IMR-90 (cell line): Measurements from ENCODE around the gene SDHB. TPM values are rescaled to one million over a fixed set of nuclear protein-coding genes. Genes with fewer than 3 reads are reported as not detected.

ENCODE experiments used
- ATAC-seq: fragments of 200-7000 bp; cut with Tn5 transposase; 2 replicates; pipeline ENCODE4 v1.9.1; 2020; ENCODE audit warnings: low read depth, mild to moderate bottlenecking, moderate library complexity
- BruUV-seq: library from RNA; stranded (reverse); fragments of 400-500 nt; replicated peaks from 2 replicates; lab custom pipeline; 2021; lab: Mats Ljungman, UMichigan
- CTCF ChIA-PET: fragments of 300-600 bp; formaldehyde crosslinking; extraction: SDS; loops from one replicate; lab custom pipeline; 2021; ENCODE audit warnings: antibody characterized with exemption; lab: Yijun Ruan, JAX
- POLR2A ChIA-PET: fragments of 300-600 bp; sonication (Branson Sonifier 250); formaldehyde crosslinking; loops from one replicate; lab custom pipeline; 2022; ENCODE audit warnings: antibody characterized with exemption; ENCODE audit not compliant: unreplicated experiment; lab: Charles Lee
- DNase-seq: peaks from one replicate; pipeline ENCODE4 v3.0.0; 2013
- H2AFZ ChIP-seq: replicated peaks from 2 replicates; pipeline ENCODE3; 2013; ENCODE audit warnings: low read length, mild to moderate bottlenecking; ENCODE audit not compliant: poor library complexity
- H2AK5ac ChIP-seq: 2 replicates; pipeline ENCODE4 v1.6.1; 2013; ENCODE audit warnings: low read depth, low read length, inconsistent platforms
- H2AK9ac ChIP-seq: replicated peaks from 2 replicates; pipeline ENCODE3; 2013; ENCODE audit warnings: mild to moderate bottlenecking, low read depth, low read length, moderate library complexity; ENCODE audit not compliant: poor library complexity
- H2BK120ac ChIP-seq: 2 replicates; pipeline ENCODE4 v1.6.1; 2013; ENCODE audit warnings: low read depth, low read length, inconsistent platforms
- H2BK15ac ChIP-seq: 3 replicates; pipeline ENCODE4 v1.6.1; 2013; ENCODE audit warnings: low read depth, low read length, inconsistent platforms
- H2BK20ac ChIP-seq: 2 replicates; pipeline ENCODE4 v1.6.1; 2013; ENCODE audit warnings: low read depth, mild to moderate bottlenecking, inconsistent platforms, low read length, moderate library complexity
- H2BK5ac ChIP-seq: 2 replicates; pipeline ENCODE4 v1.6.1; 2013; ENCODE audit warnings: mild to moderate bottlenecking, low read depth, low read length, inconsistent platforms; ENCODE audit not compliant: poor library complexity, severe bottlenecking
- H3K14ac ChIP-seq: replicated peaks from 2 replicates; pipeline ENCODE4 v1.6.1; 2013; ENCODE audit warnings: low read depth, low read length, inconsistent platforms
- H3K18ac ChIP-seq: 2 replicates; pipeline ENCODE4 v1.6.1; 2013; ENCODE audit warnings: low read depth, low read length, control low read depth
- H3K23ac ChIP-seq: 2 replicates; pipeline ENCODE4 v1.6.1; 2013; ENCODE audit warnings: low read depth, low read length, inconsistent platforms
- H3K27ac ChIP-seq: 2 replicates; pipeline ENCODE4 v1.5.1; 2013; ENCODE audit warnings: mild to moderate bottlenecking, control low read depth, low read length; ENCODE audit not compliant: insufficient read depth
- H3K27me3 ChIP-seq: 2 replicates; pipeline ENCODE4 v1.6.1; 2013; ENCODE audit warnings: low read length; ENCODE audit not compliant: control insufficient read depth, insufficient read depth
- H3K36me3 ChIP-seq: 2 replicates; pipeline ENCODE4 v1.6.1; 2013; ENCODE audit warnings: low read length, mixed read lengths; ENCODE audit not compliant: control insufficient read depth, insufficient read depth
- H3K4ac ChIP-seq: 2 replicates; pipeline ENCODE4 v1.6.1; 2013; ENCODE audit warnings: low read depth, low read length, inconsistent platforms
- H3K4me1 ChIP-seq: 2 replicates; pipeline ENCODE4 v1.6.1; 2013; ENCODE audit warnings: low read length, mixed read lengths; ENCODE audit not compliant: control insufficient read depth, insufficient read depth
- H3K4me2 ChIP-seq: 2 replicates; pipeline ENCODE4 v1.6.1; 2013; ENCODE audit warnings: low read depth, mild to moderate bottlenecking, control low read depth, low read length, moderate library complexity
- H3K4me3 ChIP-seq: 2 replicates; pipeline ENCODE4 v1.5.1; 2013; ENCODE audit warnings: low read depth, mild to moderate bottlenecking, control low read depth, low read length, moderate library complexity; ENCODE audit not compliant: insufficient read depth
- H3K56ac ChIP-seq: 2 replicates; pipeline ENCODE4 v1.6.1; 2013; ENCODE audit warnings: low read length, inconsistent platforms; ENCODE audit not compliant: insufficient read depth; ENCODE audit errors: extremely low read depth
- H3K79me1 ChIP-seq, 2 experiments: 2 replicates each; pipeline ENCODE4 v1.6.1; 2013; ENCODE audit warnings: low read length in 2 of 2, inconsistent platforms in 1 of 2, low read depth in 1 of 2
- H3K9ac ChIP-seq: 2 replicates; pipeline ENCODE4 v1.6.1; 2013; ENCODE audit warnings: low read depth, low read length, control low read depth
- H3K9me1 ChIP-seq: 2 replicates; pipeline ENCODE4 v1.6.1; 2013; ENCODE audit warnings: low read length, inconsistent platforms; ENCODE audit not compliant: insufficient read depth
- H3K9me3 ChIP-seq: 2 replicates; pipeline ENCODE4 v1.6.1; 2013; ENCODE audit warnings: low read length; ENCODE audit not compliant: control insufficient read depth, insufficient read depth
- H4K20me1 ChIP-seq: 2 replicates; pipeline ENCODE4 v1.6.1; 2013; ENCODE audit warnings: low read length, inconsistent platforms; ENCODE audit not compliant: insufficient read depth
- H4K5ac ChIP-seq: 2 replicates; pipeline ENCODE4 v1.6.1; 2013; ENCODE audit warnings: mild to moderate bottlenecking, low read depth, low read length, control low read depth
- H4K8ac ChIP-seq, 2 experiments: 2 replicates each; pipeline ENCODE4 v1.6.1; 2013; ENCODE audit warnings: low read depth in 2 of 2, low read length in 2 of 2, control low read depth in 1 of 2, inconsistent platforms in 1 of 2
- H4K91ac ChIP-seq: 2 replicates; pipeline ENCODE4 v1.6.1; 2013; ENCODE audit warnings: low read depth, low read length, inconsistent platforms; ENCODE audit not compliant: insufficient read depth
- BHLHE40 ChIP-seq: fragments of 150-350 bp; IDR thresholded peaks from 2 replicates; pipeline ENCODE4 v1.6.1; 2016; ENCODE audit warnings: mild to moderate bottlenecking, low read depth, low read length
- CEBPB ChIP-seq: IDR thresholded peaks from 2 replicates; pipeline ENCODE4 v1.6.1; 2012; ENCODE audit warnings: low read depth, low read length, improper control_type of control experiment
- CHD1 ChIP-seq: IDR thresholded peaks from 2 replicates; pipeline ENCODE4 v1.6.1; 2012; ENCODE audit warnings: low read depth, low read length, improper control_type of control experiment
- FOS ChIP-seq: fragments of 150-350 bp; IDR thresholded peaks from 2 replicates; pipeline ENCODE4 v1.6.1; 2016; ENCODE audit warnings: low read depth, low read length
- MXI1 ChIP-seq: IDR thresholded peaks from 2 replicates; pipeline ENCODE4 v1.6.1; 2012; ENCODE audit warnings: low read depth, mild to moderate bottlenecking, low read length, moderate library complexity, borderline replicate concordance
- NFE2L2 ChIP-seq: fragments of 150-350 bp; IDR thresholded peaks from 2 replicates; pipeline ENCODE4 v1.6.1; 2016; ENCODE audit warnings: low read depth, mild to moderate bottlenecking, low read length
- POLR2A ChIP-seq: IDR thresholded peaks from 2 replicates; pipeline ENCODE4 v1.6.1; 2012; ENCODE audit warnings: mild to moderate bottlenecking, low read depth, low read length
- RAD21 ChIP-seq: IDR thresholded peaks from 2 replicates; pipeline ENCODE4 v1.6.1; 2012; ENCODE audit warnings: low read length, improper control_type of control experiment
- RCOR1 ChIP-seq: IDR thresholded peaks from 2 replicates; pipeline ENCODE4 v1.6.1; 2012; ENCODE audit warnings: mild to moderate bottlenecking, low read length, improper control_type of control experiment; ENCODE audit not compliant: insufficient replicate concordance
- RFX5 ChIP-seq: IDR thresholded peaks from 2 replicates; pipeline ENCODE4 v1.8.0; 2012; ENCODE audit warnings: low read depth, mild to moderate bottlenecking, low read length, moderate library complexity
- SMC3 ChIP-seq: fragments of 150-350 bp; IDR thresholded peaks from 2 replicates; pipeline ENCODE4 v1.6.1; 2016; ENCODE audit warnings: low read depth, mild to moderate bottlenecking, antibody characterized with exemption, low read length, moderate library complexity
- WGBS, 2 experiments: methylation state at CpG; one replicate each; pipeline versions ENCODE4 v1.1.5 to v1.1.7; 2013; ENCODE audit warnings: missing lambda C conversion rate in 2 of 2; ENCODE audit not compliant: insufficient read length in 1 of 2; ENCODE audit errors: extremely low coverage in 2 of 2; 5-methylcytosine and 5-hydroxymethylcytosine counted together
- dilution Hi-C: fragments of 300-500 bp; cut with HindIII; formaldehyde crosslinking; loops from one replicate; pipeline ENCODE4 v1.14.3; 2018; ENCODE audit warnings: low sequenced_read_pairs; ENCODE audit not compliant: unreplicated experiment
- in situ Hi-C: fragments of 300-500 bp; cut with MboI; formaldehyde crosslinking; loops from 3 replicates; pipeline ENCODE4 v1.14.3; 2019; ENCODE audit warnings: low sequenced_read_pairs, inconsistent platforms, mixed read lengths
- intact Hi-C: fragments of 100-400 bp; cut with micrococcal nuclease; formaldehyde crosslinking; loops from 2 replicates; pipeline ENCODE4 v1.10.0; 2022
- polyA plus RNA-seq, 3 experiments: library from polyadenylated mRNA; depleted of rRNA; stranded (reverse); fragments of >200 nt; gene quantifications; 2 replicates each; pipeline ENCODE4 v1.2.3, GENCODE V29; 2012; ENCODE audit warnings: low replicate concordance in 1 of 3
- total RNA-seq: library from RNA; depleted of rRNA; stranded (reverse); fragments of >200 nt; gene quantifications from 2 replicates; pipeline ENCODE4 v1.2.3, GENCODE V29; 2012
- TF ChIP-seq, protein P1 (sequence below): fragments of 150-350 bp; IDR thresholded peaks from 2 replicates; pipeline ENCODE4 v1.6.1; 2016; ENCODE audit warnings: low read depth, mild to moderate bottlenecking, low read length, moderate library complexity, borderline replicate concordance

Gene SDHB
- total and polyA plus RNA-seq, 2 of the 4 experiments (the other 2 are of a cell fraction) = 122 to 206 TPM

DNA sequence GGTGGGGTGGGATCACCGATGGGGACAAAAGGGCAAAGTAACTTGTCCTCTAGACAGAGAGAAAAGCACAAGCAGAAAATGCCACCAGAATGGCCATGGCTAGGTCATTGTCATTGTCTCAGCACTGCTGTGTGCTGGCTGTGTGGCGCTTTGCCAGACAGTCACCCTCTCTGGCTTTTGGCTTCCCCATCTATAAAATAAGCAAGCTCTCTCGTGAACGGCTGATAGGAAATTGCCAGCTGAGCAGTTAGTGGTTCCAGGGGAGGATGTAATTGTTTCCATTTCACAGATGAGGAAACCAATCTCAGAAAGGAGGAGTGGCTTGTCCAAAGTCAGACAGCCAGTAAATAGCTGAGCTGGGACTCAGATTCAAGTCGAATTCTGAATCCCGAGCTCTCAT, 32.9 kb upstream of the SDHB start:
- dilution Hi-C loops (no loop called here), in situ Hi-C loops (no loop called here), intact Hi-C loops (no loop called here)
- no peak overlapping the region for H2BK20ac ChIP-seq
- peaks cover 43% of the 10 kb centered on the region for H3K27me3 ChIP-seq
- no peak overlapping the region for H4K91ac ChIP-seq
- H4K8ac ChIP-seq = no peak overlapping the region
- H3K9me3 ChIP-seq = no peaks in the 10 kb centered on the region
- no peaks in the 10 kb centered on the region for H3K36me3 ChIP-seq
- H3K4me1 ChIP-seq = no peaks in the 10 kb centered on the region
- H4K5ac ChIP-seq = no peak overlapping the region
- no peaks in the 10 kb centered on the region for H4K20me1 ChIP-seq
- POLR2A ChIA-PET = no interaction called here
- H3K18ac ChIP-seq = no peak overlapping the region
- no peak overlapping the region for H2BK15ac ChIP-seq
- H2AK5ac ChIP-seq = no peak overlapping the region
- no TSS peak for BruUV-seq
- H3K27ac ChIP-seq = no peak overlapping the region
- no peak overlapping the region for H3K4me3 ChIP-seq
- no peak for ATAC-seq
- no peak overlapping the region for H3K4me2 ChIP-seq
- no peak for DNase-seq
- no peak overlapping the region for H3K23ac ChIP-seq
- 89% methylated on average over 1 of the region's 6 CpGs; no CpG with 5 or more reads in 1 of the 2 experiments for WGBS, 2 experiments
- H3K14ac ChIP-seq = no peak overlapping the region
- H3K9ac ChIP-seq = no peak overlapping the region
- CTCF ChIA-PET = interaction anchor here (0.7 kb wide), 1 partner anchor 12 kb away, joined by 3 read pairs; no protein-coding TSS in a partner anchor
- no peak overlapping the region for H2BK120ac ChIP-seq
- no peak overlapping the region for H2BK5ac ChIP-seq
- H2AFZ ChIP-seq = no peak overlapping the region
- H3K56ac ChIP-seq = no peak overlapping the region
- no peak overlapping the region for H2AK9ac ChIP-seq
- no peaks in the 10 kb centered on the region for H3K9me1 ChIP-seq
- no peak for TF ChIP-seq NFE2L2
- no peak for TF ChIP-seq MXI1
- TF ChIP-seq, protein P1, sequence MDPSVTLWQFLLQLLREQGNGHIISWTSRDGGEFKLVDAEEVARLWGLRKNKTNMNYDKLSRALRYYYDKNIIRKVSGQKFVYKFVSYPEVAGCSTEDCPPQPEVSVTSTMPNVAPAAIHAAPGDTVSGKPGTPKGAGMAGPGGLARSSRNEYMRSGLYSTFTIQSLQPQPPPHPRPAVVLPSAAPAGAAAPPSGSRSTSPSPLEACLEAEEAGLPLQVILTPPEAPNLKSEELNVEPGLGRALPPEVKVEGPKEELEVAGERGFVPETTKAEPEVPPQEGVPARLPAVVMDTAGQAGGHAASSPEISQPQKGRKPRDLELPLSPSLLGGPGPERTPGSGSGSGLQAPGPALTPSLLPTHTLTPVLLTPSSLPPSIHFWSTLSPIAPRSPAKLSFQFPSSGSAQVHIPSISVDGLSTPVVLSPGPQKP = no peak
- no peak for TF ChIP-seq RAD21
- no peak for TF ChIP-seq CHD1
- no peak for TF ChIP-seq BHLHE40
- no peak for TF ChIP-seq RFX5
- no peak for TF ChIP-seq POLR2A
- TF ChIP-seq CEBPB = no peak
- TF ChIP-seq SMC3 = no peak
- TF ChIP-seq RCOR1 = no peak
- TF ChIP-seq FOS = no peak
- H3K4ac ChIP-seq = no peak overlapping the region
- no peaks in the 10 kb centered on the region for H3K79me1 ChIP-seq
